B cell (primary cell): Measurements from ENCODE around the gene SLC27A5. TPM values are rescaled to one million over a fixed set of nuclear protein-coding genes. Genes with fewer than 3 reads are reported as not detected.
A peak's percentile ranks its signal among the peaks of the same experiment; 100 is the strongest.

Source experiments
- ATAC-seq: fragments of 200-7000 bp; cut with Tn5 transposase; one replicate; pipeline ENCODE4 v1.10.0; 2021; ENCODE audit warnings: low read depth, mild to moderate bottlenecking, moderate number of reproducible peaks, moderate library complexity
- CTCF ChIA-PET: fragments of 350-600 bp; sonication (Branson Sonifier 250); formaldehyde crosslinking; loops from one replicate; lab custom pipeline; 2021; ENCODE audit warnings: antibody characterized with exemption, inconsistent platforms; lab: Charles Lee
- POLR2A ChIA-PET: fragments of 350-600 bp; sonication (Branson Sonifier 250); formaldehyde crosslinking; loops from one replicate; lab custom pipeline; 2021; ENCODE audit warnings: antibody characterized with exemption; lab: Charles Lee
- DNase-seq: peaks from one replicate; pipeline ENCODE4 v3.0.0; 2013
- H2AFZ ChIP-seq: 2 replicates; pipeline ENCODE4 v1.6.1; 2012; ENCODE audit warnings: mild to moderate bottlenecking, low read depth, low read length; ENCODE audit not compliant: insufficient read depth, poor library complexity, severe bottlenecking
- H3K27ac ChIP-seq, 2 donors: 1 replicate in 1 of 2; 2 replicates in 1 of 2; pipeline ENCODE4 v1.5.1; 2012 to 2013; ENCODE audit warnings: low read length in 2 of 2, mild to moderate bottlenecking in 2 of 2, moderate library complexity in 1 of 2
- H3K27me3 ChIP-seq, 4 experiments: fragments of 200-600 bp in 1 of 4; sonication (generic) in 1 of 4; replicated peaks in 1 of 4; 1 replicate in 2 of 4; 2 replicates in 2 of 4; pipeline versions ENCODE4 v1.6.1 to v1.7.0; 2013 to 2016; ENCODE audit warnings: low read length in 3 of 4, mild to moderate bottlenecking in 2 of 4, mixed read lengths in 1 of 4, moderate library complexity in 1 of 4; ENCODE audit not compliant: insufficient read depth in 4 of 4, control insufficient read depth in 3 of 4; ENCODE audit errors: control extremely low read depth in 1 of 4
- H3K36me3 ChIP-seq, 2 experiments: replicated peaks in 1 of 2; 1 replicate in 1 of 2; 2 replicates in 1 of 2; pipeline versions ENCODE4 v1.6.1 to v1.7.1; 2013; ENCODE audit warnings: low read length in 1 of 2; ENCODE audit not compliant: insufficient read depth in 2 of 2, control insufficient read depth in 1 of 2; ENCODE audit errors: control extremely low read depth in 1 of 2, extremely low read depth in 1 of 2
- H3K4me1 ChIP-seq, 2 donors: fragments of 200-600 bp in 1 of 2; sonication (generic) in 1 of 2; 1 replicate in 1 of 2; 2 replicates in 1 of 2; pipeline versions ENCODE4 v1.5.1 to v1.6.1; 2013 to 2017; ENCODE audit warnings: low read length in 2 of 2; ENCODE audit not compliant: control insufficient read depth in 2 of 2, insufficient read depth in 2 of 2
- H3K4me2 ChIP-seq: replicated peaks from 2 replicates; pipeline ENCODE3; 2012; ENCODE audit warnings: mild to moderate bottlenecking, low read depth, low read length; ENCODE audit not compliant: poor library complexity, severe bottlenecking
- H3K4me3 ChIP-seq, 5 experiments: fragments of 200-600 bp in 1 of 5; sonication (generic) in 1 of 5; 1 replicate in 3 of 5; 2 replicates in 2 of 5; pipeline versions ENCODE4 v1.5.1 to v1.7.0; 2011 to 2016; ENCODE audit warnings: low read length in 4 of 5, mild to moderate bottlenecking in 4 of 5, low read depth in 2 of 5, control low read depth in 1 of 5, moderate library complexity in 1 of 5; ENCODE audit not compliant: insufficient read depth in 1 of 5; ENCODE audit errors: control extremely low read depth in 1 of 5, extremely low read depth in 1 of 5
- H3K79me2 ChIP-seq: fragments of 200-600 bp; sonication (generic); one replicate; pipeline ENCODE4 v1.6.0; 2016; ENCODE audit warnings: low read length; ENCODE audit not compliant: control insufficient read depth, insufficient read depth
- H3K9ac ChIP-seq: fragments of 200-600 bp; sonication (generic); 2 replicates; pipeline ENCODE4 v1.6.1; 2017; ENCODE audit warnings: mild to moderate bottlenecking, low read length, moderate library complexity
- H3K9me3 ChIP-seq, 3 donors: one replicate each; pipeline versions ENCODE4 v1.6.1 to v1.7.1; 2013; ENCODE audit warnings: low read length in 2 of 3; ENCODE audit not compliant: control insufficient read depth in 2 of 3, insufficient read depth in 1 of 3; ENCODE audit errors: control extremely low read depth in 1 of 3
- H4K20me1 ChIP-seq: 2 replicates; pipeline ENCODE4 v1.6.0; 2012; ENCODE audit warnings: mild to moderate bottlenecking, low read length; ENCODE audit not compliant: insufficient read depth, control insufficient read depth, poor library complexity, severe bottlenecking
- H3K27ac Mint-ChIP-seq: one replicate; pipeline ENCODE4 v1.8.0; 2021; ENCODE audit warnings: mixed read lengths
- H3K27me3 Mint-ChIP-seq: one replicate; pipeline ENCODE4 v1.8.0; 2021; ENCODE audit warnings: mixed read lengths
- H3K4me1 Mint-ChIP-seq: one replicate; pipeline ENCODE4 v1.8.0; 2021; ENCODE audit warnings: mixed read lengths
- H3K4me3 Mint-ChIP-seq: one replicate; pipeline ENCODE4 v1.8.0; 2021; ENCODE audit warnings: mixed read lengths
- H3K9me3 Mint-ChIP-seq: one replicate; pipeline ENCODE4 v1.8.0; 2022; ENCODE audit warnings: mixed read lengths; ENCODE audit not compliant: insufficient read depth
- EZH2 ChIP-seq: IDR thresholded peaks from 2 replicates; pipeline ENCODE4 v1.6.1; 2012; ENCODE audit warnings: borderline replicate concordance, low read depth, mild to moderate bottlenecking, moderate library complexity, low read length; ENCODE audit not compliant: insufficient read depth, poor library complexity, severe bottlenecking
- WGBS: methylation state at CpG from one replicate; pipeline ENCODE4 v1.1.5; 2013; ENCODE audit warnings: missing lambda C conversion rate; ENCODE audit not compliant: insufficient coverage; 5-methylcytosine and 5-hydroxymethylcytosine counted together
- intact Hi-C: fragments of 100-400 bp; cut with micrococcal nuclease; formaldehyde crosslinking; loops from one replicate; pipeline ENCODE4 v1.10.0; 2022
- polyA plus RNA-seq: library from polyadenylated mRNA; depleted of rRNA; stranded (reverse); fragments of >200 nt; gene quantifications from 2 replicates; pipeline ENCODE4 v1.2.3, GENCODE V29; 2012
- total RNA-seq, 2 donors: library from RNA; stranded (reverse); fragments of 120-200 nt in 1 of 2; gene quantifications; 1 replicate in 1 of 2; 2 replicates in 1 of 2; pipeline versions ENCODE4 v1.2.3 to v1.2.4, GENCODE V29; 2013 to 2022
- TF ChIP-seq, protein P1 (sequence below): fragments of 200-600 bp; IDR thresholded peaks from one replicate; pipeline ENCODE4 v1.8.0; 2022; ENCODE audit warnings: antibody characterized with exemption, mild to moderate bottlenecking

Gene SLC27A5
- total and polyA plus RNA-seq, 2 donors (not counting 1 experiment from before 2014, with no cell fraction given), result 8.9 to 11.8 TPM

DNA sequence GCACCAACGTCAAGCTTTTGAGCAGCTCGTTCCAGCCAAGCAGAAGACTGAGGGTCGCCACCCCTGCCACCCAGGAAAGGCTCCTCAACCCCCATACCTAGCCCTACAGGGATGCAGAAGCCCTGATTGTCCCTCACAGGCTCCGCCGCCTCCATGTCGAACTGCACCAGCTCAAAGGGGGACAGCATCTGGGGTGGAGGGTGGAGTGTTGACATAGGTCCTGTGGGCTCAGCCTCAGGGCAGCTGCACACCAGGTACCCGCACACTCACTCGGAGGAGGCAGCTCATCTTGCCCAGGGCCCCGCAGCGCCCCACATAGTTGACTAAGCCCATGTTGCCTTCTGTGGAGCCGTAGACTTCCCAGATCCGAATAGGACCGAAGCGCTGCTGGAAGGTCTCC is 11.6 kb downstream of the SLC27A5 start:
- H3K4me1 Mint-ChIP-seq, result peaks cover 19% of the 10 kb centered on the region
- H3K4me3 Mint-ChIP-seq, result peak overlapping the region; percentile 91
- WGBS, result 98% methylated on average over 14 of the region's 14 CpGs
- no peak overlapping the region for H3K27ac Mint-ChIP-seq
- CTCF ChIA-PET, result interaction anchor here (3.4 kb wide), 1 partner anchor 19 kb away, joined by 19 read pairs; the partner anchor contains the start of gene ZBTB45
- H3K9ac ChIP-seq, result no peak overlapping the region
- no peaks in the 10 kb centered on the region for H4K20me1 ChIP-seq
- H3K9me3 ChIP-seq, result peaks cover 0 to 39% (median 0%) of the 10 kb centered on the region in 3 donors
- POLR2A ChIA-PET, result interaction anchor here (0.6 to 1.6 kb wide), 3 partner anchors 19 to 138 kb away, joined by 3 to 5 read pairs (median 5); partner anchors contain the start of genes ZBTB45 and ZNF497
- TF ChIP-seq, protein P1, sequence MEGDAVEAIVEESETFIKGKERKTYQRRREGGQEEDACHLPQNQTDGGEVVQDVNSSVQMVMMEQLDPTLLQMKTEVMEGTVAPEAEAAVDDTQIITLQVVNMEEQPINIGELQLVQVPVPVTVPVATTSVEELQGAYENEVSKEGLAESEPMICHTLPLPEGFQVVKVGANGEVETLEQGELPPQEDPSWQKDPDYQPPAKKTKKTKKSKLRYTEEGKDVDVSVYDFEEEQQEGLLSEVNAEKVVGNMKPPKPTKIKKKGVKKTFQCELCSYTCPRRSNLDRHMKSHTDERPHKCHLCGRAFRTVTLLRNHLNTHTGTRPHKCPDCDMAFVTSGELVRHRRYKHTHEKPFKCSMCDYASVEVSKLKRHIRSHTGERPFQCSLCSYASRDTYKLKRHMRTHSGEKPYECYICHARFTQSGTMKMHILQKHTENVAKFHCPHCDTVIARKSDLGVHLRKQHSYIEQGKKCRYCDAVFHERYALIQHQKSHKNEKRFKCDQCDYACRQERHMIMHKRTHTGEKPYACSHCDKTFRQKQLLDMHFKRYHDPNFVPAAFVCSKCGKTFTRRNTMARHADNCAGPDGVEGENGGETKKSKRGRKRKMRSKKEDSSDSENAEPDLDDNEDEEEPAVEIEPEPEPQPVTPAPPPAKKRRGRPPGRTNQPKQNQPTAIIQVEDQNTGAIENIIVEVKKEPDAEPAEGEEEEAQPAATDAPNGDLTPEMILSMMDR, result no peak
- TF ChIP-seq EZH2, result no peak
- H3K36me3 ChIP-seq, result no peaks in the 10 kb centered on the region
- H3K4me3 ChIP-seq, result no peak overlapping the region
- peaks cover 2% of the 10 kb centered on the region for H3K9me3 Mint-ChIP-seq
- H3K79me2 ChIP-seq, result no peaks in the 10 kb centered on the region
- intact Hi-C loops, result no loop called here
- no peak overlapping the region for H3K4me2 ChIP-seq
- H2AFZ ChIP-seq, result peak overlapping the region; percentile 87
- H3K27ac ChIP-seq, result no peak overlapping the region
- ATAC-seq, result no peak
- no peaks in the 10 kb centered on the region for H3K27me3 ChIP-seq
- H3K4me1 ChIP-seq, result peaks cover 9 to 20% of the 10 kb centered on the region in 2 donors
- no peaks in the 10 kb centered on the region for H3K27me3 Mint-ChIP-seq
- peak; percentile 25 for DNase-seq
